Loucy (cell line): ENCODE results near the gene SMARCD3.

ENCODE experiments used
- H2AFZ ChIP-seq: fragments of 200-600 bp; sonication (generic); 2 replicates; pipeline ENCODE4 v1.6.0; 2016; ENCODE audit warnings: antibody characterized with exemption, mild to moderate bottlenecking, low read length, moderate library complexity
- H3F3A ChIP-seq: fragments of 200-600 bp; 2 replicates; pipeline ENCODE4 v1.6.0; 2016; ENCODE audit warnings: antibody characterized with exemption, low read depth, mild to moderate bottlenecking
- H3K27me3 ChIP-seq: fragments of 200-600 bp; sonication (generic); 2 replicates; pipeline ENCODE4 v1.6.1; 2014; ENCODE audit warnings: low read length, mild to moderate bottlenecking; ENCODE audit not compliant: insufficient read depth, poor library complexity, severe bottlenecking
- H3K36me3 ChIP-seq: fragments of 200-600 bp; sonication (generic); 2 replicates; pipeline ENCODE4 v1.6.1; 2016; ENCODE audit warnings: low read length; ENCODE audit not compliant: insufficient read depth
- H3K4me1 ChIP-seq: fragments of 200-600 bp; sonication (generic); 2 replicates; pipeline ENCODE4 v1.5.1; 2014; ENCODE audit warnings: low read length, mild to moderate bottlenecking; ENCODE audit not compliant: insufficient read depth, poor library complexity, severe bottlenecking
- H3K4me2 ChIP-seq: fragments of 200-600 bp; sonication (generic); 2 replicates; pipeline ENCODE4 v1.6.0; 2014; ENCODE audit warnings: antibody characterized with exemption, low read length, low read depth, mild to moderate bottlenecking; ENCODE audit not compliant: poor library complexity, severe bottlenecking
- H3K4me3 ChIP-seq: fragments of 200-600 bp; sonication (generic); 2 replicates; pipeline ENCODE4 v1.5.1; 2014; ENCODE audit warnings: low read length, mild to moderate bottlenecking, mixed read lengths; ENCODE audit not compliant: poor library complexity, severe bottlenecking
- H3K79me2 ChIP-seq: fragments of 200-600 bp; sonication (generic); 2 replicates; pipeline ENCODE4 v1.6.1; 2014; ENCODE audit warnings: low read length; ENCODE audit not compliant: insufficient read depth
- H3K9ac ChIP-seq: fragments of 200-600 bp; sonication (generic); 2 replicates; pipeline ENCODE4 v1.6.0; 2014; ENCODE audit warnings: mild to moderate bottlenecking, low read depth, low read length, moderate library complexity; ENCODE audit not compliant: poor library complexity, severe bottlenecking
- H3K9me2 ChIP-seq: fragments of 200-600 bp; sonication (generic); replicated peaks from 2 replicates; pipeline ENCODE4 v1.6.1; 2016; ENCODE audit warnings: low read depth, low read length, mixed read lengths
- H3K9me3 ChIP-seq: fragments of 200-600 bp; sonication (generic); 2 replicates; pipeline ENCODE4 v1.6.1; 2014; ENCODE audit warnings: mild to moderate bottlenecking, antibody characterized with exemption, low read length, low read depth; ENCODE audit not compliant: insufficient read depth
- H4K20me1 ChIP-seq: fragments of 200-600 bp; sonication (generic); 2 replicates; pipeline ENCODE4 v1.6.0; 2014; ENCODE audit warnings: antibody characterized with exemption, low read length, mild to moderate bottlenecking; ENCODE audit not compliant: insufficient read depth, poor library complexity, severe bottlenecking
- CTCF ChIP-seq: fragments of 200-600 bp; sonication (generic); conservative IDR thresholded peaks from 2 replicates; pipeline ENCODE4 v1.5.1; 2014; ENCODE audit warnings: mild to moderate bottlenecking, antibody characterized with exemption, low read length
- EZH2phosphoT487 ChIP-seq: fragments of 200-600 bp; IDR thresholded peaks from 2 replicates; pipeline ENCODE4 v1.6.1; 2018; ENCODE audit warnings: antibody characterized with exemption, mild to moderate bottlenecking, moderate library complexity, borderline replicate concordance

SMARCD3 gene

GRCh38 chr7:151240536-151240935 lies 8.0 kb downstream of the SMARCD3 start:
- Histone ChIP-seq H3K9me3 (no peaks in the 10 kb centered on the region), H3K36me3 (peaks cover 23% of the 10 kb centered on the region; the same call in 1 of the 2 replicates), H3K27me3 (no peaks in the 10 kb centered on the region), H3F3A (no peaks in the 10 kb centered on the region), H3K79me2 (peaks cover 5% of the 10 kb centered on the region; the same call in 1 of the 2 replicates), H3K4me2 (no peak overlapping the region), H3K4me3 (no peak overlapping the region), H3K9ac (no peak overlapping the region), H2AFZ (no peak overlapping the region), H3K9me2 (no peaks in the 10 kb centered on the region), H4K20me1 (peaks cover 16% of the 10 kb centered on the region), H3K4me1 (peaks cover 12% of the 10 kb centered on the region)
- TF ChIP-seq EZH2phosphoT487 (no peak), CTCF (no peak)

- Histone ChIP-seq H3K4me2 (no peak overlapping the region), H4K20me1 (peaks cover 22% of the 10 kb centered on the region), H3K79me2 (peaks cover 11% of the 10 kb centered on the region), H3K9me3 (no peaks in the 10 kb centered on the region), H3K4me1 (peaks cover 10% of the 10 kb centered on the region), H3K27me3 (no peaks in the 10 kb centered on the region), H3K36me3 (peaks cover 23% of the 10 kb centered on the region; the same call in 1 of the 2 replicates), H2AFZ (no peak overlapping the region), H3K4me3 (no peak overlapping the region), H3K9me2 (no peaks in the 10 kb centered on the region), H3K9ac (no peak overlapping the region), H3F3A (no peaks in the 10 kb centered on the region)
- no peak for TF ChIP-seq CTCF
- no peak for TF ChIP-seq EZH2phosphoT487
These were observed 8.5 kb downstream of the SMARCD3 start for GRCh38 chr7:151239837-151240459.

GRCh38 chr7:151238924-151239836 lies 9.3 kb downstream of the SMARCD3 start:
- Histone ChIP-seq H3K36me3 (peaks cover 23% of the 10 kb centered on the region; the same call in 1 of the 2 replicates), H4K20me1 (peaks cover 30% of the 10 kb centered on the region)

More at GRCh38 chr7:151238924-151239836, 9.3 kb downstream of the SMARCD3 start:
- H3K9me3 ChIP-seq, result no peaks in the 10 kb centered on the region
- peaks cover 11% of the 10 kb centered on the region for H3K4me1 ChIP-seq
- no peaks in the 10 kb centered on the region for H3F3A ChIP-seq
- no peaks in the 10 kb centered on the region for H3K9me2 ChIP-seq
- H3K27me3 ChIP-seq, result no peaks in the 10 kb centered on the region
- H3K9ac ChIP-seq, result no peak overlapping the region
- H2AFZ ChIP-seq, result no peak overlapping the region
- peaks cover 19% of the 10 kb centered on the region for H3K79me2 ChIP-seq
- H3K4me3 ChIP-seq, result no peak overlapping the region
- no peak overlapping the region for H3K4me2 ChIP-seq
- TF ChIP-seq EZH2phosphoT487, result no peak
- no peak for TF ChIP-seq CTCF
